Stimulated activated naive CD8-positive, alpha-beta T cell treated with anti-CD3 and anti-CD28 coated beads, Interleukin-15, Interleukin-2, amounts not matched to agents 100 ng/mL and 50 ng/mL, for 24 hours (primary cell): ENCODE measurements around the gene ANAPC7.
A peak's percentile ranks its signal among the peaks of the same experiment; 100 is the strongest.
"Not testable (repeated sequence)": the region's sequence is repeated elsewhere in the genome, so short reads cannot be mapped to it uniquely, and the experiment has no call there.

Experiments used
- H3K27ac Mint-ChIP-seq: one replicate; pipeline ENCODE4 v1.8.0; 2021; ENCODE audit warnings: mild to moderate bottlenecking, mixed read lengths
- H3K27me3 Mint-ChIP-seq: one replicate; pipeline ENCODE4 v1.8.0; 2021; ENCODE audit warnings: mixed read lengths
- H3K36me3 Mint-ChIP-seq: one replicate; pipeline ENCODE4 v1.8.0; 2021; ENCODE audit warnings: low read depth, mixed read lengths
- H3K4me1 Mint-ChIP-seq: one replicate; pipeline ENCODE4 v1.8.0; 2021; ENCODE audit warnings: low read depth, mixed read lengths
- H3K4me3 Mint-ChIP-seq: one replicate; pipeline ENCODE4 v1.8.0; 2021; ENCODE audit warnings: mild to moderate bottlenecking, mixed read lengths
- H3K9me3 Mint-ChIP-seq: one replicate; pipeline ENCODE4 v1.8.0; 2021; ENCODE audit warnings: mixed read lengths

ANAPC7 gene

GRCh38 chr12:110403146-110403975, at the start of gene ANAPC7:
Gene ANAPC7, minus strand, starts transcription at chr12:110403708. Its CDS starts 81 bp downstream, at chr12:110403627.
- no peaks in the 10 kb centered on the region for H3K27me3 Mint-ChIP-seq
- peak within 1 kb of the TSS; percentile 99 for H3K4me3 Mint-ChIP-seq
- H3K9me3 Mint-ChIP-seq: no peaks in the 10 kb centered on the region
- H3K4me1 Mint-ChIP-seq: peaks cover 37% of the 10 kb centered on the region
- H3K36me3 Mint-ChIP-seq: peaks cover 25% of the 10 kb centered on the region
- peak within 1 kb of the TSS; percentile 100 for H3K27ac Mint-ChIP-seq

- H3K9me3 Mint-ChIP-seq: no peaks in the 10 kb centered on the region
- peak overlapping the region; percentile 100 for H3K27ac Mint-ChIP-seq
- H3K27me3 Mint-ChIP-seq: no peaks in the 10 kb centered on the region
- H3K4me1 Mint-ChIP-seq: peaks cover 44% of the 10 kb centered on the region
- H3K36me3 Mint-ChIP-seq: peaks cover 62% of the 10 kb centered on the region
- H3K4me3 Mint-ChIP-seq: no peak overlapping the region
Measured at GRCh38 chr12:110451263-110451662, 47.8 kb upstream of the ANAPC7 start.

GRCh38 chr12:110449799-110450497, 46.4 kb upstream of the ANAPC7 start, which contains the start of gene ARPC3:
Gene ARPC3, minus strand, starts transcription at chr12:110450337. Its CDS starts 77 bp downstream, at chr12:110450260.
- peaks cover 47% of the 10 kb centered on the region for H3K4me1 Mint-ChIP-seq

GRCh38 chr12:110444455-110444854, 40.9 kb upstream of the ANAPC7 start:
- Mint-ChIP-seq H3K27ac (peak overlapping the region; percentile 19), H3K27me3 (no peaks in the 10 kb centered on the region), H3K4me1 (peaks cover 41% of the 10 kb centered on the region), H3K36me3 (peaks cover 53% of the 10 kb centered on the region), H3K9me3 (no peaks in the 10 kb centered on the region), H3K4me3 (no peak overlapping the region)

More at GRCh38 chr12:110449799-110450497, 46.4 kb upstream of the ANAPC7 start, which contains the start of gene ARPC3:
- Mint-ChIP-seq H3K27me3 (no peaks in the 10 kb centered on the region), H3K36me3 (peaks cover 62% of the 10 kb centered on the region), H3K27ac (peak within 1 kb of the TSS; percentile 100), H3K9me3 (no peaks in the 10 kb centered on the region), H3K4me3 (peak within 1 kb of the TSS; percentile 99)

GRCh38 chr12:110436231-110436630, 32.7 kb upstream of the ANAPC7 start:
- H3K27me3 Mint-ChIP-seq: no peaks in the 10 kb centered on the region
- no peak overlapping the region for H3K4me3 Mint-ChIP-seq
- no peaks in the 10 kb centered on the region for H3K9me3 Mint-ChIP-seq
- no peak overlapping the region for H3K27ac Mint-ChIP-seq
- H3K4me1 Mint-ChIP-seq: peaks cover 9% of the 10 kb centered on the region
- H3K36me3 Mint-ChIP-seq: peaks cover 50% of the 10 kb centered on the region

- Mint-ChIP-seq H3K27ac (no peak overlapping the region), H3K36me3 (peaks cover 28% of the 10 kb centered on the region), H3K4me3 (no peak overlapping the region), H3K27me3 (no peaks in the 10 kb centered on the region), H3K4me1 (peaks cover 10% of the 10 kb centered on the region), H3K9me3 (no peaks in the 10 kb centered on the region)
Measured at GRCh38 chr12:110431957-110432587, 28.6 kb upstream of the ANAPC7 start.

GRCh38 chr12:110429676-110430075, 26.2 kb upstream of the ANAPC7 start:
- H3K4me3 Mint-ChIP-seq, H3K27me3 Mint-ChIP-seq, H3K9me3 Mint-ChIP-seq, H3K27ac Mint-ChIP-seq, H3K36me3 Mint-ChIP-seq, H3K4me1 Mint-ChIP-seq: not testable (repeated sequence)

- Mint-ChIP-seq H3K27me3 (no peaks in the 10 kb centered on the region), H3K9me3 (no peaks in the 10 kb centered on the region), H3K4me3 (no peak overlapping the region), H3K4me1 (peaks cover 3% of the 10 kb centered on the region), H3K36me3 (no peaks in the 10 kb centered on the region), H3K27ac (no peak overlapping the region)
Measured at GRCh38 chr12:110426406-110426805, 22.9 kb upstream of the ANAPC7 start.

- Mint-ChIP-seq H3K27ac (no peak overlapping the region), H3K36me3 (no peaks in the 10 kb centered on the region), H3K9me3 (no peaks in the 10 kb centered on the region), H3K4me3 (no peak overlapping the region), H3K27me3 (no peaks in the 10 kb centered on the region), H3K4me1 (no peaks in the 10 kb centered on the region)
Measured at GRCh38 chr12:110424237-110424636, 20.7 kb upstream of the ANAPC7 start.

- H3K27me3 Mint-ChIP-seq: no peaks in the 10 kb centered on the region
- no peak overlapping the region for H3K27ac Mint-ChIP-seq
- no peaks in the 10 kb centered on the region for H3K4me1 Mint-ChIP-seq
- H3K9me3 Mint-ChIP-seq: no peaks in the 10 kb centered on the region
- H3K36me3 Mint-ChIP-seq: no peaks in the 10 kb centered on the region
- H3K4me3 Mint-ChIP-seq: no peak overlapping the region
Measured at GRCh38 chr12:110421701-110422100, 18.2 kb upstream of the ANAPC7 start.

GRCh38 chr12:110421159-110421661, 17.7 kb upstream of the ANAPC7 start:
- H3K9me3 Mint-ChIP-seq: no peaks in the 10 kb centered on the region
- no peaks in the 10 kb centered on the region for H3K36me3 Mint-ChIP-seq
- H3K27ac Mint-ChIP-seq: no peak overlapping the region
- no peaks in the 10 kb centered on the region for H3K27me3 Mint-ChIP-seq
- no peaks in the 10 kb centered on the region for H3K4me1 Mint-ChIP-seq
- H3K4me3 Mint-ChIP-seq: no peak overlapping the region

- H3K4me3 Mint-ChIP-seq, H3K9me3 Mint-ChIP-seq, H3K4me1 Mint-ChIP-seq, H3K27me3 Mint-ChIP-seq, H3K36me3 Mint-ChIP-seq, H3K27ac Mint-ChIP-seq: not testable (repeated sequence)
Measured at GRCh38 chr12:110420644-110421043, 17.1 kb upstream of the ANAPC7 start.

- not testable (repeated sequence) for H3K36me3 Mint-ChIP-seq, H3K9me3 Mint-ChIP-seq, H3K4me3 Mint-ChIP-seq, H3K27ac Mint-ChIP-seq, H3K4me1 Mint-ChIP-seq, H3K27me3 Mint-ChIP-seq
Measured at GRCh38 chr12:110417113-110417512, 13.6 kb upstream of the ANAPC7 start.

- H3K27ac Mint-ChIP-seq, H3K36me3 Mint-ChIP-seq, H3K4me1 Mint-ChIP-seq, H3K27me3 Mint-ChIP-seq, H3K9me3 Mint-ChIP-seq, H3K4me3 Mint-ChIP-seq: not testable (repeated sequence)
Measured at GRCh38 chr12:110410086-110410485, 6.6 kb upstream of the ANAPC7 start.

- not testable (repeated sequence) for H3K27me3 Mint-ChIP-seq, H3K27ac Mint-ChIP-seq, H3K4me3 Mint-ChIP-seq, H3K9me3 Mint-ChIP-seq
- H3K36me3 Mint-ChIP-seq: peaks cover 14% of the 10 kb centered on the region
- H3K4me1 Mint-ChIP-seq: peaks cover 32% of the 10 kb centered on the region
Measured at GRCh38 chr12:110405126-110405662, 1.7 kb upstream of the ANAPC7 start.
